ENCODE measurements around the gene TRIM47.

The TRIM47 gene

GRCh38 chr17:75904749-75905521 lies 26.6 kb upstream of the TRIM47 start, which contains the start of gene MRPL38:
TSS of gene MRPL38 (minus strand) at chr17:75904884. CDS start at chr17:75904875, 9 bp downstream.
- peak within 1 kb of the TSS; percentile 71 to 86 for H3K4me3 ChIP-seq (ENCODE audit: low read depth in 1 of 2, low read length in 1 of 2)
- H3K27ac ChIP-seq, result peak within 1 kb of the TSS; percentile 95
- no peaks in the 10 kb centered on the region for H3K9me3 ChIP-seq
- TF ChIP-seq, protein P1, sequence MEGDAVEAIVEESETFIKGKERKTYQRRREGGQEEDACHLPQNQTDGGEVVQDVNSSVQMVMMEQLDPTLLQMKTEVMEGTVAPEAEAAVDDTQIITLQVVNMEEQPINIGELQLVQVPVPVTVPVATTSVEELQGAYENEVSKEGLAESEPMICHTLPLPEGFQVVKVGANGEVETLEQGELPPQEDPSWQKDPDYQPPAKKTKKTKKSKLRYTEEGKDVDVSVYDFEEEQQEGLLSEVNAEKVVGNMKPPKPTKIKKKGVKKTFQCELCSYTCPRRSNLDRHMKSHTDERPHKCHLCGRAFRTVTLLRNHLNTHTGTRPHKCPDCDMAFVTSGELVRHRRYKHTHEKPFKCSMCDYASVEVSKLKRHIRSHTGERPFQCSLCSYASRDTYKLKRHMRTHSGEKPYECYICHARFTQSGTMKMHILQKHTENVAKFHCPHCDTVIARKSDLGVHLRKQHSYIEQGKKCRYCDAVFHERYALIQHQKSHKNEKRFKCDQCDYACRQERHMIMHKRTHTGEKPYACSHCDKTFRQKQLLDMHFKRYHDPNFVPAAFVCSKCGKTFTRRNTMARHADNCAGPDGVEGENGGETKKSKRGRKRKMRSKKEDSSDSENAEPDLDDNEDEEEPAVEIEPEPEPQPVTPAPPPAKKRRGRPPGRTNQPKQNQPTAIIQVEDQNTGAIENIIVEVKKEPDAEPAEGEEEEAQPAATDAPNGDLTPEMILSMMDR (IDR thresholded peaks at IDR 0.05), result peak; percentile 100
- H3K4me1 ChIP-seq (ENCODE audit: control insufficient read depth in 1 of 2, insufficient read depth in 1 of 2, low read depth in 1 of 2, low read length in 1 of 2), result peaks cover 19 to 24% of the 10 kb centered on the region in 2 experiments
- no peaks in the 10 kb centered on the region for H3K27me3 ChIP-seq
- H3K36me3 ChIP-seq, result peaks cover 16% of the 10 kb centered on the region

DNA sequence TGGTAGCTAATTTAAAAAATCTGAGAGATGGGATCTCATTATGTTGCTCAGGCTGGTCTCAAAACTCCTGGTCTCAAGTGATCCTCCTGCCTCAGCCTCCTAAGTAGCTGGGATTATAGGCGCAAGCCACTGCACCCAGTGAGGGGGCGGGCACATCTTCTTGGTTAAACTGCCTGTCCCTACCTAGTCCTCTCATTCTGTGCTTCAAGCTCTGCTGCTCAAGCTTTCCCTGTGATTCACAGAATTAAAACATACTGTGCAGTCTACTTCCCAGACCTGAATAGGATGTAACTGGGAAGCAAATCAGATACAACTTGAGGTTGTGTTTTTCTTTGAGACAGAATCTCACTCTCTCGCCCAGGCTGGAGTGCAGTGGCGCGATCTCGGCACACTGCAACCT lies 24.0 kb upstream of the TRIM47 start:
- no peak overlapping the region for H3K4me3 ChIP-seq (ENCODE audit: low read depth in 1 of 2, low read length in 1 of 2)
- TF ChIP-seq, protein P1 (IDR thresholded peaks at IDR 0.05), result no peak
- H3K4me1 ChIP-seq (ENCODE audit: control insufficient read depth in 1 of 2, insufficient read depth in 1 of 2, low read depth in 1 of 2, low read length in 1 of 2), result peaks cover 20 to 26% of the 10 kb centered on the region in 2 experiments
- peaks cover 29% of the 10 kb centered on the region for H3K36me3 ChIP-seq
- H3K27me3 ChIP-seq, result no peaks in the 10 kb centered on the region
- H3K9me3 ChIP-seq, result no peaks in the 10 kb centered on the region
- H3K27ac ChIP-seq, result no peak overlapping the region

GRCh38 chr17:75901727-75902126 lies 23.3 kb upstream of the TRIM47 start:
- Histone ChIP-seq H3K4me3 (ENCODE audit: low read depth in 1 of 2, low read length in 1 of 2) (no peak overlapping the region), H3K27ac (no peak overlapping the region), H3K36me3 (peaks cover 29% of the 10 kb centered on the region), H3K4me1 (ENCODE audit: control insufficient read depth in 1 of 2, insufficient read depth in 1 of 2, low read depth in 1 of 2, low read length in 1 of 2) (peaks cover 25 to 33% of the 10 kb centered on the region in 2 experiments), H3K9me3 (no peaks in the 10 kb centered on the region), H3K27me3 (no peaks in the 10 kb centered on the region)
- TF ChIP-seq, protein P1 (IDR thresholded peaks at IDR 0.05), result no peak

DNA sequence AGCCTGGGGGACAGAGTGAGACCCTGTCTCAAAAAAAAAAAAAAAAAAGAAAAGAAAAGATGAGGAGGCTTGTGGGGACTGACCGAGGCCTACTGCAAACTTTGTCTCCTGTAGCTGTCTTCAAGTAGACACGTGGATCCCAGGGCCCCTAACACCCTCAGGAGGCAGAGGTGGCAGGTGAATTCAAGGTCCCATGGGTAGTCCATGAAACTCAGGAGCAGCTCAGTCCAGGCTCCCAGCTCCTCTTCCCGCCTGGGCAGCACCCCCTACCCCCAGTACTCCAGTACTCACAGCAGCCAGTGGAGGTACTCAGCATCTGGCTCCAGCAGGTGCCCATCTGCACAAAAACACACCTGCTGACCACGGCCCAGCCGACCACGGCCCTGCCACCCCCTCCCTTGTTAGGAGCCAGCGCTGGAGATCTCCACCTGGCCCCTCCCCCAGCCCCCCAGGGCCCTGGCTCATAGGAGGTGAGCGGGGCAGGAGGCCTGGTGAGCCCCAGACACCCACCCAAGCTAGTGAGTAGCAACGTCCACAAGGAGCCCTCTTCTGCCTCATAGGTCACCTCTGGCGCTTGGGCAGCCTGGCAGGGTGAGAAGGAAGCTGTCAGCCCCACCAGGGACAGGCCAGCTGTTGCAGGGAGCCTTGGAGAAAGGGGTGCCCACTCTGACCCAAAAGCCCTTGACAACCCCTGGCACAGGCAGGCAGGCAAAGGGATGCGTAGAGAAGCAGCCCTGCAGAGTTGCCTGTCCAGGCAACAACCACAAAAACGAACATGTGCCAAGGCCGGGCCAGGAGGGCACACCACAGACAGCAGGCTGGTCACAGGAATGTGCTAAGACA lies 22.5 kb upstream of the TRIM47 start:
- peaks cover 26 to 33% of the 10 kb centered on the region in 2 experiments for H3K4me1 ChIP-seq (ENCODE audit: control insufficient read depth in 1 of 2, insufficient read depth in 1 of 2, low read depth in 1 of 2, low read length in 1 of 2)
- no peak overlapping the region for H3K4me3 ChIP-seq (ENCODE audit: low read depth in 1 of 2, low read length in 1 of 2)
- no peak overlapping the region for H3K27ac ChIP-seq

GRCh38 chr17:75899767-75900468 lies 21.5 kb upstream of the TRIM47 start:
- Histone ChIP-seq H3K4me1 (ENCODE audit: control insufficient read depth in 1 of 2, insufficient read depth in 1 of 2, low read depth in 1 of 2, low read length in 1 of 2) (peaks cover 26 to 30% of the 10 kb centered on the region in 2 experiments), H3K4me3 (ENCODE audit: low read depth in 1 of 2, low read length in 1 of 2) (no peak overlapping the region), H3K9me3 (no peaks in the 10 kb centered on the region), H3K27me3 (no peaks in the 10 kb centered on the region), H3K36me3 (peaks cover 29% of the 10 kb centered on the region), H3K27ac (no peak overlapping the region)
- TF ChIP-seq, protein P1 (IDR thresholded peaks at IDR 0.05), result no peak

More for the DNA sequence above, 22.5 kb upstream of the TRIM47 start:
- no peaks in the 10 kb centered on the region for H3K9me3 ChIP-seq
- peaks cover 29% of the 10 kb centered on the region for H3K36me3 ChIP-seq
- TF ChIP-seq, protein P1 (IDR thresholded peaks at IDR 0.05), result no peak
- no peaks in the 10 kb centered on the region for H3K27me3 ChIP-seq

All from neutrophil (primary cell).